GM18907 (cell line): ENCODE measurements around the gene TTC23L.
"Not testable (repeated sequence)": the region's sequence is repeated elsewhere in the genome, so short reads cannot be mapped to it uniquely, and the experiment has no call there.

Source experiments
- ATAC-seq: cut with Tn5 transposase; IDR thresholded peaks from one replicate; pipeline ENCODE4 v1.9.1; 2021; ENCODE audit warnings: mild to moderate bottlenecking, moderate library complexity; ENCODE audit not compliant: unreplicated experiment

The TTC23L gene, protein sequence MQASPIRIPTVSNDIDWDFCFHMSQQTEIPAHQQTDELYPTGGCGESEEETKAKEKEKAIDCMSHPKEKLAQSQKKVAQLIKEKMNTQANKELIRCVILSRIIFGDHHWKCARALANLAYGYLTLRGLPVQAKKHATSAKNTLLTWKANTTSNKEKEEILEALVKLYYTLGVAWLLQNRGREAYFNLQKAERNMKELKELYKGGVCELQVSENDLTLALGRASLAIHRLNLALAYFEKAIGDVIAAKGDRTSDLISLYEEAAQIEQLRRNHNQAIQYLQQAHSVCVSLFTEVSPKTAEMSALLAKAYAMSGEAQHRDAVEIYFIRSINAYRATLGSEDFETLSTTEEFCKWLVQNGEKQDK

DNA sequence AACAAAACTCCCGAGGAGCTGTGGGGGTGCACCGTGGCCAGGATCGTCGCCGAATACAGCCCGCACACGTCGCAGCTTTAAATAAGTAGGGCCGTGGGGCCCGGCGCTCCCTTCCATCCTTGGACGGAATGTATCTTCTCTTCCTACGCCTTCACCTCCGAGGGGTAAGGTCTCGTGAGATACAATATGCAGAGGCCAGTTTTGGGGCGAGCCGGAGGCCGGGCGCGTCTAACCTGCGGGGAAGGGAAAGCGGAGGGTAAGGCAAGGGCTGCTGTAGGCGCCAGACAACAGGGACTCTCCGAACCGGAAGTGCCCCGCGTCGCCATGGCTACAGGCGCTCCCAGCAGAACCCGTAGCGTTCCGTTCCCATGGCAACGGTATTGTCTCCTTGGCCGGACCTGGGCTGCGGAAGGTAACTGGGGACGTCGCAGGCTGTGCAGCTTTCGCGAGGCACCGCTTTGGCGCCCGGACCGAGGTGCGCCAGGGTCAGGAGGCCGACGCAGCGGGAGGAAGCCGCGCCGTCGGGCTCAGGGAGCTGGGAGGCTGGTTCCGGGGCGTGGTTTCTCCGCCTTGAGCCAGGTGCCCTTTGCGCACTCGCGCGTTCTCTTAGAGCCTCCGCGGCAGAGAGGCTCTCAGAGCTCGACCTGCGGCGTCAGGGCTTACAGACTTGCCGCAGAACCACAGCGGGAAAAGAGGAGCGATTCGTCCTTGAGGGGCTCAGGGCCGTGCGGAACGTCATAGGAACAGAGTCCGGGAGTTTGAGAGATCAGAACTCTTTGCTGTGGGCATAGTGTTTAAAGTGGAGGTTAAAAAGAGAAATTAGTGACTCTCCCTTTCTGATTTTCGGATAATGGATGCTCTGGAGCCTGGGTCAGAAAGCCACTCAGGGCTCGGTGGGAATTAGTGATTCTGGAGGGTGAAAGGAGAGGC lies at the start of gene TTC23L:
TTC23L (plus strand) TSS at position 380 of the 930 bp plus-strand sequence. CDS start 1,508 bp downstream, outside the sequence.
- peak; percentile 99 for ATAC-seq

DNA sequence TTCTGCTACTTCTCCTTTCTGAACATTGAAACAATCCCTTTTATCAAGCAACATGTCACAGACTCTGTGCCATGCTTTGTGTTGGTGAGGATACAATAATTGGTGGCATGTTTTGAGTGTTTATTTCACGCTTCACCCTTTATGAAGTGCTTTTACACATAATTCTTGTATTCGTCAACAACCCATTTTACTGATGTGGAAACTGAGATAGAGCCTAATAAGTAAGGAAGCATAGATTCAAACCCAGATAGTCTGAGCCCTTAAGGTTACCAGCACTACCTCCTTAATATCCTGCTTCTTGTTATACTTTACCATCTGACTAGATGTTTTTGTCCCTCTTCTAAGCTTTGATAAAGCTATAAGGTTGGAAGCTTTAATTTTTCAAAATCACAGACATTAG lies 49.3 kb upstream of the TTC23L start:
- no peak for ATAC-seq

DNA sequence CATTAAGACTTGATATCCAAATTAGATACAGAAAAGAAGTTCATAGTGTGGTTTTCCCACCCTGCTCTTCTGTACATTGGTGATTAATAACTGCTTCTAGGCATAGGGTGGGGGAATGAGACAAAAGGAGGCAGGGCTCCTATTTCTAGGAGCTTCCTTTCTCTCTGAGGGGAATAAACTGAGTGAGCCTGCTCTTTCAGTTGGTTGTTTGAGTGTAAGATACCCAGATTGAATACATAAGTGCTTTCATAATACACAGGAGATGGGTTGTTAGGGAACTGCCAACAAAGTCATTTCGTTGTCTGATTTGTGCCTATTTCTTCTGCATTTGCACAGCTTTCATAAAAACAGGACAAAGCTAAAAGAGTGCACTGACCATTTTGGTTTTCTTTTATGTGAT lies 48.9 kb upstream of the TTC23L start:
- ATAC-seq: no peak

DNA sequence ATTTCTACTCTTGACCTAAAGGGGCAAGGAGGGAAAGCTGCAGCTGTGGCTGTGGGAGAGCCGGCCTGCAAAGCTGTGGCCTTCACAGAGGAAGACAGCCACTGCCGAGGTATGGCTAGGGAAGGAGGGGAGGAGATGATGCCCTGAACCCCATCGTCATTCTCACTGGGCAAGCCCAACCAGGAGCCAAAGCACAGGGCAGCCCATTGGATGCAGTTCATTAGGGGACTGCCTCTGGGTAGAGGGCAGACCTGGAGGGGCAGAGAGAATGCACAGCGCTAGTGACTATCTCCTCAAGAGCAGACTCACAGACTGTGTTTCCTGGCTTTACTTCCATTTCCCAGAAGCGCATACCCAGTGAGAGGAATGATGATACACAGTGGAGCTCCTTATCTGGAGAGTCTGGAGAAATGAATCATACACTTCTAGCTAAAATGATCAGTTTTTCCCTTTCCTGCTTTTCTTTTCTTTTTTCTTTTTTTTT lies 47.2 kb upstream of the TTC23L start:
- ATAC-seq: no peak

DNA sequence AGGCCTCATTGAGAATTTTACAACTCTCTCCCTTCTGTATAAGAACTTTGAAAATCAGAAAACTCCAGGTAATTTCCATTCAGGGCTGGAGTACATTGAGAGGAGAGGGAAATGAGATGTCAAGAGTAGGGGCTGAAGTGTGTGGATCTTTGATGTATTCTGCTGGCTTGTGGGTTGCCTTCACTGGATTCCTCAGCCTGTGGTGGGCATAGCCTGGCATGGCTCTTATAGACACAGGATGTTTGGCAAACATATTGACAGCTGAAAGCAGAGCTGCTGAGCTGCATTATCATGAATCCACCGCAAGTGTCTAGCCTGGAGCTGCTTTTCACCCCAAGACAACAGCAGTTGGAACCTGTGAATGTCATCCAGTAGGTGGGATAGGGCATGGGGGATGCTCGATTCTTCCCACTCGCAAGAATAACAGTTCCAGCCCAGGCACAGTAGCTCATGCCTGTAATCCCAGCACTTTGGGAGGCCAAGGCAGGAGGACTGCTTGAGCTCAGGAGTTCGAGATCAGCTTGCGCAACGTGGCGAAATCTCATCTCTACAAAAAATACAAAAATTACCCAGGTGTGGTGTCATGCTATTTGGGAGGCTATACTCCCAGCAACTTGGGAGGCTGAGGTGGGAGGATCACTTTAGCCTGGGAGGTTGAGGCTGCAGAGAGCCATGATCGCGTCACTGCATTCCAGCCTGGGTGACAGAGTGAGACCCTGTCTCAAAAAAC lies 36.0 kb upstream of the TTC23L start:
- ATAC-seq: no peak

DNA sequence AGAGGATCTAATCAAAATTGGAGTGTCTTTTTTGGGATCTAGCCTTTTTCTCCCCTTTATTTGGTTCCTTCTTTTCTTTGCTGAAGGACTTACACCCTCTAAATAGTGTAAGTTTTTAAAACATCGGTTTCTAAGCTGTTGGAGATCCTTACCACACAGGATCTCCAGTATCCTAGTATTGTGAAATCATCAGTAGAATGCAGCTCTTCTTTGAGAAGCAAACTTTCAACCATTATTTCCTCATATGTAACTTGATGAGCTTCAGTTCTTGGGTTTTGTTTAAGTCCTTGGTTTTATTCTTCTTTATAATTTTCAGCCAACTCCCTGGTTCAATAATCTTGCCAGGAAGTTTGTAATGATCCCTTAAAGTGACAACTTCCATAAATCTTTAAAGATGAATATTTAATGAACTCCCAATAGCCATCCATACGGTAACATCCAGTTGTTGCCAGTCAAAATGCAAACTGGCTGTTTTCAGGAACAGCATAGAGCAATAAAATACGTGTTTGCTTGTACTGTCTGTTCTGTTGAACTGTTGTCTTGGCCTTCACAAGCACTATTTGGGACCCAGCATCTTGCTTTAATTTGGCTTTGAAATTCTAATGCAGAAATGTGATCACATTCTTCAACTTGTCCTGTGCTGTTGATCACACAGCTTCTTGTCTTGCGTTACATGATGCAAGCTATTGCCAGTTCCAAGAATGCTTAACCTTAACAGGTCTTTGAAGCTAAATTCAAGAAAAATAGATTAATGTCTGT lies 34.8 kb upstream of the TTC23L start:
- no peak for ATAC-seq

DNA sequence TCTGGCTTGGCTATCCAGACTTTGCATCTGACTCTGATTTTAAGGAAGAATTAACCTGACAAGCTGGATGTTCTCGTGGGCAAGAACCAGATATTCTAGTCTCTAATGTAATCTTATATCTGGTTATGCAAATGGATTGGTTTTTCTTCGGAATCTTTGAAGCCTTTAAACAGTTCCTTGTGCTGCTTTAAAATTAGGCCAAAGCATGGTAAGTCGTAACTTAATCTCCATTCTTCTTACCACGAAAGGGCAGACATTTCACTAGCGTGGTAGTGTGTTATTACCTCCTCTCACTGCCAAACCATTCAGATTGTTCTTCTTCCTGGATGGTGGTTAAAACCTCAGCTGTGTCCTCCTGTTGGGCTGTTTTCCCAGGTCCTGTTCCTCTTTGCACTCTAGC lies 34.1 kb upstream of the TTC23L start:
- ATAC-seq: no peak

DNA sequence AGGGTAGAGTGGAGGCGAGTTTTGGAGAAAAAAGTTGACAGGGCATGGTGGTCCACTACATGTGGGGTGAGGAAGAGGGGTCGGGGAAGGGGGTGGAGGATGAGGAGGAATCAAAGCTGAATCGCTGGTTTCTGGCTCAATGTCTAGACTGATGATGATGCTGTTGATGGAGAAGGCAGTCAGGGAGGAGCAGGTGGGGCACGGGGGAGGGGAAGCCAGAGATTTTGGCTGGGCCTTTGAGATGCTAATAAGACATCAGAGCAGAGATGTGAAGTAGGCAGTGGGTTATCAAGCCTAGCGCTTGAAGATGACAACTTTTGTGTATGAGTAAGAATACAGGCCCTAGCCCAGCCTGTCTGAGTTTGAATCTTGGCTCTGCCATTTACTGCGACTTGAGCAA lies 32.4 kb upstream of the TTC23L start:
- ATAC-seq: no peak

DNA sequence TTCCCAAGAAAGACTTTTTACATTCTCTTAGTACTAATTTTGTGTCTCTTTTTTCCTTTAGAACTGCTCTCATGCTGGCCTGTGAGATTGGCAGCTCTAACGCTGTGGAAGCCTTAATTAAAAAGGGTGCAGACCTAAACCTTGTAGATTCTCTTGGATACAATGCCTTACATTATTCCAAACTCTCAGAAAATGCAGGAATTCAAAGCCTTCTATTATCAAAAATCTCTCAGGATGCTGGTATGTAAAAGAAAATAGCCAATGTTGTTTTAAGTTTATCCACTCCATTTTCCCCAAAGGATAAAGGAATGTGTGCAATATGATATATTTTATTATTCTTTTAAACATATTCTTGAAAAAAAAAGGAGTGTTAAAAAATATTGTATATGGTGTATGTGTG lies 27.3 kb upstream of the TTC23L start:
- no peak for ATAC-seq

DNA sequence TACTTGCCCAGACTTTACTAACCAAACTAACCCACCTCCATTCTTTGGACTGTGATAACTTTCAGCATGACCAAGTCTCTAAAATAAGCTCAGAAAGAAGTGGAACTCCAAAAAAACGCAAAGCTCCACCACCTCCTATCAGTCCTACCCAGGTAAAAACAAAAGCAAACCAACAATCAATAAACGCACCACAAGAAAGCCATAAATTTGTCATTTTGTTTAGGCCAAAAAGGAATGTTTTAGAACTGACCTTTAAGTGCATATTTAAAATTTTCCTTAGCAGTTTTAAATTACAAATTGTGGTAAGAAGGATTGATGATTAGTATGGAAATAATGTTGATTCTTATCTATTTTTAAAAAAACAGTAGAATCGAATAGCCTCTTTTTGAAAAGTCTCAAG lies 25.5 kb upstream of the TTC23L start:
- no peak for ATAC-seq

DNA sequence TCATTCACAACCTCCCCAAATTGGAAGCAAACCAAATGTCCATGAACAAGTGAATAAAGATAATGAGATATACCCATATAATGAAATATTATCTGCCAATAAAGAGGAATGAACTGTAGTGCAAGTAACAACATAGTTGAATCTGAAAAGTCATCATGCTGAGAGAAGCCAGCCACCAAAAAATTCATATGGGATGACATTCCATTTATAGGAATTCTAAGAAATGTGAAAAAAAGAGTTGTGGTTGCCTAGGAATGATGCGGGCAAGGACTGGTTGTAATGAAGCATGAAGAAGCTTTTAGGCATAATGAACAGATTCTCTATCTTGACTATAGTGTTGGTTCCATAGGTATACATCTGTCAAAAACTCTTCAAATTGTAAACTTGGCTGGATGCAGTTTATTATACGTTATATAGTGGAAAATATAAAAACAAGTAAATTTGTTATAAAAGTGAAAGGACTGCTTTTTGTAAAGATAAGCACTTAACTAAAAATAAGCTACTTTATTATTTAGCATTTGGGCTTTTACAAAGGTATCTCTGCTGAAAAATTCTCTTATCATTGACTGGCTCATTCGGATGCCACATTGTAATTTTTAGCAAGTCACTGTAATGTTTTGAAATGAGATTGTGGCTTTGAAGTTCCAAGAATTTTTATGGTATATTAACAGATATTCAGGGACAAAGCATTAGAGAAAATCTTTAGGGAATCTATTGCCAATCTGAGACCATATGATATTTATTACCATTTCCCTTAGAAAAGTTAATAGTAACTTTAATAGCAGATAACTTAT lies 21.2 kb upstream of the TTC23L start:
- ATAC-seq: no peak

DNA sequence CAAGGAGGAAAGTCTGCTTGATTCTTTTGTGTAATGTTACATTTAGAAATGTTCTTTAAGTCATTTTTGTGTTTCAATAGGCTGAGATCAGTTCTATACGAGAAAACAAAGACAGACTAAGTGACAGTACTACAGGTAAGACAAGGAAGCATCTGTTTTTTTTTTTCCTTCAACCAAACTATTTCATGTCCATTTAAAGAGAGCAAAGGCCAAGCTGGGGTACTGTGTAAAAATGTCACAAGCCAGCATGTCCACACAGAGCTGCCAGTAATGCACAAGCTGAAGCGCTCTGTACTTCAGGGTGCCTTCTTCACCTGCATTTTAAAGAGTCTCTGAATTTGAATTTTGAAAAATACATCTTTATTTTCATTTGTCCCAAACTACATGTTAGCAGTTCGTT lies 20.2 kb upstream of the TTC23L start:
- no peak for ATAC-seq

DNA sequence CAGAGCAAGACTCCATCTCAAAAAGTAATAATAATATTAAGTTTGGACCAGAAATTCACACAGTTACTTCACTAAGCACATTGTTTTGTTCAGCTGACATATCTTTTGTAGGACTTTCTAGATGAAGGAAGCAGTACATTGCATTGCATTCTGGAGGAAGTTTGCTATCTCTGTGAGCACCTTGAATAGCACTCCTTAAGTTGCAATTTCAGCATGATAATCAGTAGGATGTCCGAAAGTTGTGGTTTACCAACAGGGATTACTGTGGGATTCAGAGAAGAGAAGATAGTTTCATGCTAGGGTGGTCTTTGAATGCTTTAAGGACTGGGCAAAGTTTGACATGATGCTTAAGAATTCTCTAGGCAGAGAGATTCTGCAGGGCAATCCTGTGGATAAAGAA lies 18.4 kb upstream of the TTC23L start:
- ATAC-seq: no peak

DNA sequence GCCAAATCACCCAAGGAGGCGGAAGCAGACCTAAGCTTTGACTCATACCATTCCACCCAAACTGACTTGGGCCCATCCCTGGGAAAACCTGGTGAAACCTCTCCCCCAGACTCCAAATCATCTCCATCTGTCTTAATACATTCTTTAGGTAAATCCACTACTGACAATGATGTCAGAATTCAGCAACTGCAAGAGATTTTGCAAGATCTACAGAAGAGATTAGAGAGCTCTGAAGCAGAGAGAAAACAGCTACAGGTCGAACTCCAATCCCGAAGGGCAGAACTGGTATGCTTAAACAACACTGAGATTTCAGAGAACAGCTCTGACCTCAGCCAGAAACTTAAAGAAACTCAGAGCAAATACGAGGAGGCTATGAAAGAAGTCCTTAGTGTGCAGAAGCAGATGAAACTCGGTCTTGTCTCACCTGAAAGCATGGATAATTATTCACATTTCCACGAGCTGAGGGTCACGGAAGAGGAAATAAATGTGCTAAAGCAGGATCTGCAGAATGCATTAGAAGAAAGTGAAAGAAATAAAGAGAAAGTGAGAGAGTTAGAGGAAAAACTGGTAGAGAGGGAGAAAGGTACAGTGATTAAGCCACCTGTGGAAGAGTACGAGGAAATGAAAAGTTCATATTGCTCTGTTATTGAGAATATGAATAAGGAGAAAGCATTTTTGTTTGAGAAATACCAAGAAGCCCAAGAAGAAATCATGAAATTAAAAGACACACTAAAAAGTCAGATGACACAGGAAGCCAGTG lies 15.8 kb upstream of the TTC23L start:
- ATAC-seq: no peak

DNA sequence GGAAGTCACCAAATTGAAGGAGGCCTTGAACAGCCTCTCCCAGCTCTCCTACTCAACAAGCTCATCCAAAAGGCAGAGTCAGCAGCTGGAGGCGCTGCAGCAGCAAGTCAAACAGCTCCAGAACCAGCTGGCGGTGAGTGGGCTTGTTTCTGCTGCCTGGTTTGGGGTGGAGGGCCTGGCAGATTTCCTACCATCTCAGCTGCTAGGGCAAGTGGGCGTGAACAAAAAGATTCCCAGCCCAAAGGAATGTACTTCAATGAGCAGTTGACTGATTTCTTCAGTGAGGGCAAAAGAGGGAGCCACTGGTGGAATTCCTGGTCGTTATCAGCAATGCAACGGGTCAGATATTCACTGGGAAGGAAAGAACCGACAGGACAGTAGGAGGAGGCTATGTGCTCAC lies 12.6 kb upstream of the TTC23L start:
- ATAC-seq: no peak

DNA sequence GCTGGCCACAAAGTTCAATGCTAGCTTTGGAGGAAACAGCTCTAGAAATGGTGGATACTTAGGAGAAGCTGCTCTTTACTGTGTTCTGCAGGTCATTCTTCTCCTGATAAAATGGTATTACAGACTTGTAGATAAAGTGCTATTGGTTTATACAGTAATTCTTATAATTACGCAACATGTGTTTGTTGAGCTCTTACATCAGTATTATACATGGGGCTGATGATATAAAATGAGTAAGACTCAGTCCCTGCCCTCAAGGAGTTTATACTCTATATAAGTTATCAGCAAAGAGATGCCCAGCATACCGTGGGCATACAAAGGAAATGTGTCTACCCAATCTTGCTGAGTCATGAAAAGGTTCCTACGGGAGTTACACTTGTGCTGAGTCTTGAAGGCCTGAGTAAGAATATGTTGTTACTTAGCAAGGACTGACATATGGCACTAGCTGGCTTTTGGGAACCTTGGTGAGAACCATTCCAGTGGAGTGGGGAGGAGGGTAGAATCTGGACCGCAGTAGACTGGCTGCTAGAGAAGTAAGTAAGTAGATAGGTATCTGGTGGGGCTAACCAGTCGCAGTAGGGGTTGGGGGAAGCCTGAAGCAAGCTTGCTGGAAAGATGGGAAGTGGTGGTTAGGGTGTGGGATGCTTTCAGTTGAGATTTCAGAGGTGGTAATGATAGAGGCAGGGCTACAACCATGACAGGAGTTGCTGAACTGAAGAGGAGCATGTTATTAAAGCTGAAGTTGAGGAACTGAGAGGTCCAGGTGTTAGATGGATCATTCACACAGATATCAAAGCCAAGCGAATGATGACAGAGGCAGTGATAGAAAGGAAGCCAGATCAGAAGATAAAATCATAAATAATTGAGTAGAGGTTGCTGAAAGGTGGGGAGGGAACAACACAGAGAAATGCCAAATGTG lies 11.1 kb upstream of the TTC23L start:
- no peak for ATAC-seq

DNA sequence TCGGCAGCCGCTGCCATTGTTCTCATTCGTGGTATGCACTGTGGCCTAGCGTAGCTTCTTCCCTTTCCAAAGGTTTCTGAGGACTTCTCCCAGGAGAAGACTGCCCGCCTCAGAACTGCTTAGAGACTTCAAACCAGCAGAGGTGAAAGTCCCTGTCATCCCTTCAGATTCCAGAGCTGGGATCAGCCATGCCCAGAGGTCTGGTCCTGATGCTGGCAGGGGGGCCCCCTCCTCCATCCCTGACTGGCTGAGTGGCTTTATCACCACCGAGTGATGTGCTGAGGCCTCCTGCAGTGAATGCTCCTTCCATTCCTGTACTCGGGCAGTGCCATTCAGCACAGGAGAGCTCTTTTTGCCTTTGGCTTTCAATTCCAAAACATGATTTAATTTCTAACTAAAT lies 8.1 kb upstream of the TTC23L start:
- not testable (repeated sequence) for ATAC-seq

DNA sequence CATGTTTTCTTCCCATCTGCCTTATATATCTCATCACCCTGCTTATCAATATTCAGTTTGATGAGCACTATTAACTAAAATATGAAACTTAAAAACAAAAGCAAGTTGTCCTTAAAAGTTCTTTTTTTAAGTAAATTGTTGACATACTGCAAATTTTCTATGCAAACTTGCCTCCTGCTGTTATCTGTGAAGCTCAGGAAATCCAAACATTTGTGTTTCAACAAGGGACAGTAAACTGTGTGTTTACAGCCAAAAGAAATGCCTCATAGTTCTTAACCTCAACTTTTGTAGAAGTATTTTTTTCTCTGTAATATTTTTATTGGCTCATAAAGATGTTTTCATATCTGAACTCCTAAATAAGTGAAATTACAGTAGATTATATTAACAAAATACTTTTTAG lies 7.7 kb upstream of the TTC23L start:
- no peak for ATAC-seq
